GM19099 (cell line): ENCODE measurements around the gene KLHL8.
A peak's percentile ranks its signal among the peaks of the same experiment; 100 is the strongest.

Experiments
- POLR2A ChIP-seq: IDR thresholded peaks from 3 replicates; pipeline ENCODE4 v1.6.1; 2011; ENCODE audit warnings: low read depth; ENCODE audit not compliant: insufficient read length; ENCODE audit errors: extremely low read depth

KLHL8 gene

DNA sequence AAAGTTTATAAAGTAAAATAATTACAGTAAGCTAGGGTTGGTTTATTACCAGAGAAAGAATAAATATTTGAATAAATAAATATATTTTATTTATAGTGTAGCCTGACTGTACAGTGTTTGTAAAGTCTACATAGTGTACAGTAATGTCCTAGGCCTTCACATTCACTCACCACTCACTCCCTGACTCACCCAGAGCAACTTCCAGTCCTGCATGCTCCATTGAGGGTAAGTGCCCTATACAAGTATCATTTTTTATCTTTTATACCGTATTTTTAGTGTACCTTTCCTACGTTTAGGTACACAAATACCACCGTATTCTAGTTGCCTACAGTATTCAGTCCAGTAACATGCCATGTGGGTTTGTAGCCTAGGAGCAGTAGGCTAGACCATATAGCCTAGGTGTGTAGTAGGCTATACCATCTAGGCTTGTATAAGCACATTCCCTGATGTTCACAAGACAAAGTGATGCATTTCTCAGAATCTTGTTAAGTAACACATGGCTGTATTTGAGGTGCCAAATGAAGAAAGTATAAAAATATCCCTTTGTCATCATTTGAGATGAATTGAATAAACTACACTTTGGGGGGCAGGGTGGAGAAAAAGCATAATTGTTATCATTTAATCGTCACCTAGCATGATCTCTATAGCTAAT is 14.7 kb upstream of the KLHL8 start:
- TF ChIP-seq POLR2A = no peak

DNA sequence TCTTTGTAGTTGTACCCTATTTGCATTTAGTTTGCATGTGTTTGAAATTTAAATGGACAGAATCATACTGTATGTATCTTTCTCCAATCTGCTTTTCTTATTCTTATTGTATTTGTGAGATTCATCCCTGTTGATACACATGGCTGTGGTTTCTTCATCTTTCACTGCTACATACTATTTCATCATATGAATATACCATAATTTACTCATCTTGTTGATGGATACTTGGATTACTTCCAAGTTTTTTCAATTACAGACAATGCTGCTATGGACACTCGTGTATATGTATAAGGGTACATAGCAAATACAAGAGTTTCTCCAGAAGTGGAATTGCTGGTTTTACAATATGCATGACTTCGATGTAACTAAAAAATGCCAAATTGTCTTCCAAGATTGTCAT is 11.8 kb upstream of the KLHL8 start:
- TF ChIP-seq POLR2A = no peak

DNA sequence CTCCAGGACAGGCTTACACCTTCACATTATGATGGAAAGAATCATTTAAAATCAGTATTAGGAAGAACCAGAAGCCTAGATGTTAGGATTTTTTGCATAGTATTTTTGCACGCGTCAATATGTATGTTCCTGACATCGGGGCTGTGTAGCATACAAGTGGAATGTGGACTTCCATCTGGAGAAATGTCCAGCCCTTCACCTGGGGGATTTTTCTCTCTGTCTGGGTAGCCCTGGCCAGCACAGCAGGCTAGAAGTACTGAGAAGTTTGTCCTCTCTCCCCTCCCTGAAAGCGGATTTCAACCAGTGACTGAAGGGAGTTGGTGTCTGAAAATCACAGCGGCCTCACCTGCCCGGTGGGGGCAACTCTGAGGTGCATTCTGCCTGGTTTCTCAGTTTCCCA is 10.4 kb upstream of the KLHL8 start:
- TF ChIP-seq POLR2A = no peak

- TF ChIP-seq POLR2A = no peak
Observed at GRCh38 chr4:87229979-87230378, 9.6 kb upstream of the KLHL8 start.

- TF ChIP-seq POLR2A = no peak
Observed at GRCh38 chr4:87228262-87228860, 7.9 kb upstream of the KLHL8 start.

- no peak for TF ChIP-seq POLR2A
Observed at GRCh38 chr4:87227751-87228151, 7.3 kb upstream of the KLHL8 start.

DNA sequence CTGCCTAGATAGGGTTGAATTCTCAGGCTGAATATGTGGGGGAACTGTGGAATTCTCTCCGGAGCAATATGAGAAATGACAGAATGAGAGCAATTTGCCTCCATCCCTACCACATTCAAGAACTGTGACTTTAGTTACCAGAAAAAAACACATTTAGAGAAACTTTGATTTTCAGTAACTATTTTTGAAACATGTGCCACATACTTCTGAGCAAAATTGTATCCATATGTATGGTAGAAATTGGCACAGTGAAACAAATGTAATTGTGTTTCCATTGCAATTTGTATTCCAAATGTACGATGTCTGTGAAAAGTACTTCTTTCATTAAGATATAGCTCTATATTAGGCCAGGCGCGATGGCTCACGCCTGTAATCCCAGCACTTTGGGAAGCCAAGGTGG is 5.5 kb upstream of the KLHL8 start:
- TF ChIP-seq POLR2A = no peak

DNA sequence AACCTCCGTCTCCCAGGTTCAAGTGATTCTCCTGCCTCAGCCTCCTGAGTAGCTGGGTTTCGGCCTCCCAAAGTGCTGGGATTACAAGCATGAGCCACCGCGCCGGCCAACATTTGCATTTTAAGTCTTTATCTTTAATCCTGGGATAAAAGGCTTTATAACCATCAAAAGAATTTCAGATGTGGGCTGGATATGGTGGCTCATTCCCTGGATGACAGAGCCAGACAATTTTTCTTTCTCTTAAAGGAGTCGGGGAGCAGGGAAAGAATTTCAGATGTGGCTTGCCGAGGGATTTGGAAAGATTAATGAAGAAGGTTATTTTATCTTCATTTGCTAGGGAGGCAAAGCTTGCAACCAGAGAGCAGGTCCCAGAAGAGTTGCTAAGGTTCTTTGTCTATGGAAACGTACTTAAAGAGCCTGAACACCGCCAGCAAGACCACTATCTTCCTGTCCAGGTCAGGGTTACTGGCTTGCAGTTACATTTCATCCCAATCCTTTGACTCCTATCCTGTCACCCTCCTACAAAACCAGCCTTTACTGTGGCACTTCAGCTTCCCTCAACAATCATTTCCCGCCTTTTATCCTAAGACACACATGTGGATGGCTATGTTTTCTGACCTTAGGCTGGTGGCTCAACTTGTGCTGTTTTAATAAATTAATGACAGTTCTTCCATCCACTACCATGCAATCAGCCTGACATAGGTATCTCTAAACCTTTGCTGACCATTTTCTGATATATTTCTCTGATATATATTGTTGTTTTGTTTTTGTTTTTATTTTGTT is 3.9 kb upstream of the KLHL8 start:
- TF ChIP-seq POLR2A = no peak

DNA sequence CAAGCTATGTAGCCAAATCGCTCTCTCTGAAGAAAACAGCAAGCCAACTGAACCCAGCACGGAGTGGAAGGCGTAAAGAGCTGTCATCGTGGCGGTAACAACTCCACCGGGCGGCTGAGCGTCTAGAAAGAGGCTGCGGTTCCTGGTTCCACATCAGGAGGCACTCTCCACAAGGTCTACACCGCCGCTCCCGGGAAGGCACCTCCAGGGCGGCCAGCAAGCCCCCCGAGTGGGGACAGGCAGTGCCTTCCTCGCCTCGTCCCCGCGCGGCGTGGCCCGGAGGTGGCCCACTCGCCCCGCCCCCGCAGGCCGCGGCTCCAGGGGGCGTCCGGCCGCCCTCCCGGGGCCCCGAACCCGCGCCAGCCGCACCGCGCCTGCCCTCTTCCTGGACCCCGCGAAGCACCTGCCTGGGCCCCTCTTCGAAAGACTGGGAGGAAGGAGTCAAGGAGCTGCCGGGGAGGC is 755 bp downstream of the KLHL8 start:
- no peak for TF ChIP-seq POLR2A

GRCh38 chr4:87216469-87216868 is 3.9 kb downstream of the KLHL8 start:
- no peak for TF ChIP-seq POLR2A

DNA sequence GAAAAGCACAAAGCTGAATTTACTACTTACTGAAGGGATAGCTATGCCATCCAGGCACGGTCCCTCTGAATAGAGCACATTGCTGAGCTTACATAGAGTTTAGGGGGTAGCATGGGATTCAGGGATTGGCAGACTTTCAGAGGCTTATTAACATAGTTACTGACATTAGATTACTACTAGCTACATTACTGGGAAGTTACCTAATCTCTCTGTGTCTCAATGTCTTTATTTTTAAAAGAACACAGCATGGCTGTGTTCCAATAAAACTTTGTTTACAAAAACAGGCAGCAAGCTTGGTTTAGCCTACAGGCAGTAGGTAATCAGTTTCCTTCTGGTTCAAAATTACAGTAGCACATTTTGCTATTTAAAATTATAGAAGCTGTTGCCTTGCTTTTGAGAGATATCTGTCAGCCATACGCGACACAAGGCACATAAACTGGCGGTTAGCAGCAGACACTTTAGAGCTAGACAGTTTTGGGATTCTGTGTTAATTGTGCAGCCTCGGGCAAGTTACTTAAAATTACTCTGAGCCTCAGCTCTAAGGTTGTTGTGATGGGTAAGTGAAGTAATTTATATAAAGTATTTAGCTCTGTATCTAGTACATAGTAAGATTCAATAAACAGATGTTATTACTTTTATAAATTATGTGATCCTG is 6.9 kb downstream of the KLHL8 start:
- no peak for TF ChIP-seq POLR2A

GRCh38 chr4:87211249-87211952 is 9.0 kb downstream of the KLHL8 start:
- TF ChIP-seq POLR2A = no peak

- TF ChIP-seq POLR2A = peak; percentile 33
Observed at GRCh38 chr4:87209696-87210095, 10.7 kb downstream of the KLHL8 start.

DNA sequence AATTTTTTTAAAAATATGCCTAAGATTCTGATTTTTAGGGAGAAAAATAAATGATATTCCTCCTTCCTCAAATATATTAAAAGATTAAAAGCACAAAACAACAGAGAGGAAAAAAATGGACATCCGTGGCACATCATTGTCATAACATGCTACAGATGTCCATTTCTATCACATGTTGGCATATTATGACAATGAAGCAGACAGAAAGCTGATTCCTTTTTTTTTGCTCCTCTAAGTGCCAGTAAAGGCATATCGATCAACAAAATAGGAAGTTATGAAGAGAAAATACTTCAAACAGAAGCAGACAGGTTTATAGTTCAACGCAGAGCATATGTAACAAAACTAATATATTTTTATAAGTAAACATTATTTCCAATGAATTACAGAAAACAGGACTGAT is 11.2 kb downstream of the KLHL8 start:
- no peak for TF ChIP-seq POLR2A

GRCh38 chr4:87204559-87204958 is 15.9 kb downstream of the KLHL8 start:
- no peak for TF ChIP-seq POLR2A
